HG03045 (cell line): Measurements from ENCODE around the gene FAM107B.
"Not testable (repeated sequence)": the region's sequence is repeated elsewhere in the genome, so short reads cannot be mapped to it uniquely, and the experiment has no call there.

ENCODE experiments used
- ATAC-seq: cut with Tn5 transposase; IDR thresholded peaks from one replicate; pipeline ENCODE4 v1.9.1; 2021; ENCODE audit warnings: mild to moderate bottlenecking, moderate library complexity; ENCODE audit not compliant: unreplicated experiment

The FAM107B gene

GRCh38 chr10:14696821-14697220 is 77.9 kb downstream of the FAM107B start:
- ATAC-seq, result no peak

GRCh38 chr10:14695847-14696480 is 78.7 kb downstream of the FAM107B start:
- ATAC-seq, result no peak

DNA sequence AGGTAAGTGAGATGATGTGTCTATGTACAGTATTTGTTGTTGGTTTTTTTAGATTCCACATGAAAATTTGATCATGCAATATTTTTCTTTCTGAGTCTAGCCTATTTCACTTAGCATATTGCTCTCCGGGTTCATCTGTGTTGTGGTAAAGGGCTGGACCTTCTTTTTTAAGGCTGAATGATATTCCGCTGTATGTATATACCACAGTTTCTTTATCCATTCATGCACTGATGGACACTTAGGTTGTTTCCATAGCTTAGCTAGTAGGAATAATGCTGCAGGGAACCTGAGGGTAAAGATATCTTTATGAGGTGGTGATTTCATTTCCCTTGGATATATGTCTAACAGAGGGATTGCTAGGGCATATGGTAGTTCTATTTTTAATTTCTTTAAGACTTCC is 80.8 kb downstream of the FAM107B start:
- no peak for ATAC-seq

- no peak for ATAC-seq
Measured at GRCh38 chr10:14692344-14693076, 82.2 kb downstream of the FAM107B start.

DNA sequence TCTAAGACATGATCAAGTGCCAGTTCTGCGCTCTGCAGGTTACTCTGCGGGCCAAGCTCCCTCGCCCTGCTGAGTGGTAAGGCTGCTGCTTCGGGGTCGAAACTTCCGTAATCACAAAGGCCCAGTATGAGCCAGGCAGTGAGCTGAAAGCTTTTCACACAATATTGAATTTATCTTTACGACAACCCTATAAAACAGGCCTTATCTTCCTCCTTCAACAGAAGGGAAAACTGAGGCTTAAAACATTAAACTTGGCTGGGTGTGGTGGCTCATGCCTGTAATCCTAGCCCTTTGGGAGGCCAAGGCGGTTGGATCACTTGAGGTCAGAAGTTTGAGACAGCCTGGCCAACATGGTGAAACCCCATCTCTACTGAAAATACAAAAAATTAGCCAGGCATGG is 83.3 kb downstream of the FAM107B start:
- ATAC-seq, result no peak

DNA sequence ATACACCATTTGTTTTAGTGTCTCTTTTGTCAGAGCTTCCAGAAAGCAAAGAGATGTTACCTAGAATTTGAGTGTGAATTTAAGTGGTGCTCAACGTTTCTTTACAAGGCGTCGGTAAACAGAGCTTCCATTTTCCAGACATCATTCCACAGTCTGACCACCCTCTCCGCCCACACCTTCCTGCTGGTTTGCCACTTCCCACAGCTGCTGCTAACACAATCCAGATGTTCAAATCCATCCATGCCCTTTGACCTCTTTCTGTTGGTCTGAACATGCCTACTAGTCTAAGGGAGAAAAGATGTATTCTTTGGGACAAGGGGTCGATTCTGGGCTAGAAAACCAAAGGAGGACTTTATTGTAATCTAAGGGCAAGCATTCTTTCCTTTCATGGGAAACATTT is 86.1 kb downstream of the FAM107B start:
- ATAC-seq, result no peak

- ATAC-seq, result not testable (repeated sequence)
Measured at GRCh38 chr10:14688189-14688588, 86.5 kb downstream of the FAM107B start.

- ATAC-seq, result no peak
Measured at GRCh38 chr10:14687340-14687739, 87.4 kb downstream of the FAM107B start.

- ATAC-seq, result no peak
Measured at GRCh38 chr10:14686356-14686755, 88.3 kb downstream of the FAM107B start.

GRCh38 chr10:14684354-14684753 is 90.3 kb downstream of the FAM107B start:
- ATAC-seq, result no peak

DNA sequence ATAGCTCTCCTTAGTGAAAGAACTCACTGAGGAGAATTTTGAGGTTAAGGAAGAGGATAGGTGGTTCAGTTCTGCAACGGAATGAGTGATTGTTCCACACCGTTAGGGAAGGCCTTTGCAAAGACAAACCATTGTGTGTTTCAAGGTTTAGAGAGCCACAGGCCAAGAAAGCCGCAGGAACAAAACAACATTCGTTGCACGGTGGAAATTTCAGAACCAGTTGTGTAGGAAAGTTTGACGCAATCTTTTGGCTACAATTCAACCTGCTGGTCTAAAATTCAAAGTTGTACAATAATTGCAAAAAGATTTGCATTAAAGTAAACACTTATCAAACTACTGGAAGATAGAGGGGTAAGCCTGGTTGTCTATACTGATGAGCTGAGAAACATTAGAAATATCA is 91.4 kb downstream of the FAM107B start:
- ATAC-seq, result no peak

DNA sequence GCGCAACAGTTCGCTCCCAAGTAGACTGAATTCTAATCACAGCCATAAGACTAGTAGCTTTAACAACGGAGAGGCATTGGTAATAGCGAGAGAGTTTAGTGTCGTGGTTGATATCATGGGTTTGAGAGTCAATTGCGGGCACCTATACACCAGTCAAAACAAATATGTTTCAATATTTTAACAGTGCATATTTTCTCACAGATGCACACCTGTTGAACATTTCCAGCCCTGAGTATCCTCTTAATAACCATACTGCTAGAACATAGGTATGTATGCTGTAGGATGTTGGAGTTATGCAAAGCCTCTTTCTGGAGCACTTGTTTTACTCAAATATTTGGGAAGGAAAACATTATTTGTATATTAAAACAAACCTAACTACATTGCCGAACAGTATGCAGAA is 92.9 kb downstream of the FAM107B start:
- ATAC-seq, result no peak

- no peak for ATAC-seq
Measured at GRCh38 chr10:14681305-14681704, 93.4 kb downstream of the FAM107B start.

- ATAC-seq, result no peak
Measured at GRCh38 chr10:14678637-14679036, 96.1 kb downstream of the FAM107B start.

GRCh38 chr10:14676732-14677131 is 98.0 kb downstream of the FAM107B start:
- no peak for ATAC-seq

GRCh38 chr10:14674376-14675050 is 100.2 kb downstream of the FAM107B start:
- no peak for ATAC-seq

DNA sequence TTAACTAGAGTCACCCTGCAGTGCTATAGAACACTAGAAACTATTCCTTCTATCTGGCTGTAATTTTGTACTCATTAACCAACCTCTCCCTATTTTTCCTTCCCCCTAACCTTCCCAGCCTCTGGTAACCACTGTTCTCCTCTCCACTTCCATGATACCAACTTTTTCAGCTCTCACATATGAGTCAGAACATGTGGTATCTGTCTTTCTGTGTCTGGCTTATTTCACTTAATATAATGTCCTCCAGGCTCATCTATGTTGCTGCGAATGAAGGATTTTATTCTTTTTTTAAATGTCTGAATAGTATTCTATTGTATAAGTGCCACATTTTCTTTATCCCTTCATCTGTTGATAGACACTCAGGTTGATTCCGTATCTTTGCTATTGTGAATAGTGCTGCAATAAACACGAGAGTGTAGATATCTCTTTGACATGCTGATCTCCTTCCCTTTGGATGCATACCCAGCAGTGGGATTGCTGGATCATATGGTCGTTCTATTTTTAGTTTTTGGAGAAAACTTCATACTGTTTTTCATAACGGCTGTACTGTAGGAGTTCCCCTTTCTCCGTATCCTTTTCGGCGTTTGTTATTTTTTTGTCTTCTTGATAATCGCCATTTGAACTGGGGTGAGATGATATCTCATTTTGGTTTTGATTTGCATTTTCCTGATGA is 101.4 kb downstream of the FAM107B start:
- ATAC-seq, result no peak

DNA sequence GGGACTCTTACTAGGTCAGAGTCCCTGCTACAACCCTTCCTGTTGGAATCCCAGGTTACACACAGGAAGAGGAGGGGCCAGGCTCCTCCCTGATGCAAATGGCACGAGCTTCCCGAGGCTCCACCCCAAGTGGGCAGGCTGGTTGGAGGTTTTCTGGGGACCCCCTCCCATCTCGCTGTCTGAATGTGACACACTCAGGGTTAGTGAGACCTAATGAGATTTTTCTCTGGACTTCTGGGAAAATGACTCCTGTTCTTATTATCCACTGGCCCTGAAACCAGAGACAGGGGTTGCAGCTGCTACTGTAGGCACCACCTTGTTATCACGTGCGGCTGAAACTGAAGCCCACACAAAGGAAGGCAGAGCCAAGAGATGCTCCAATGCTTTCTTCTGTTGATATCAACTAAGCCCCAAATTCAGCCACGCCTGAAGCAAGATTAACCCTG is 103.3 kb downstream of the FAM107B start:
- no peak for ATAC-seq

DNA sequence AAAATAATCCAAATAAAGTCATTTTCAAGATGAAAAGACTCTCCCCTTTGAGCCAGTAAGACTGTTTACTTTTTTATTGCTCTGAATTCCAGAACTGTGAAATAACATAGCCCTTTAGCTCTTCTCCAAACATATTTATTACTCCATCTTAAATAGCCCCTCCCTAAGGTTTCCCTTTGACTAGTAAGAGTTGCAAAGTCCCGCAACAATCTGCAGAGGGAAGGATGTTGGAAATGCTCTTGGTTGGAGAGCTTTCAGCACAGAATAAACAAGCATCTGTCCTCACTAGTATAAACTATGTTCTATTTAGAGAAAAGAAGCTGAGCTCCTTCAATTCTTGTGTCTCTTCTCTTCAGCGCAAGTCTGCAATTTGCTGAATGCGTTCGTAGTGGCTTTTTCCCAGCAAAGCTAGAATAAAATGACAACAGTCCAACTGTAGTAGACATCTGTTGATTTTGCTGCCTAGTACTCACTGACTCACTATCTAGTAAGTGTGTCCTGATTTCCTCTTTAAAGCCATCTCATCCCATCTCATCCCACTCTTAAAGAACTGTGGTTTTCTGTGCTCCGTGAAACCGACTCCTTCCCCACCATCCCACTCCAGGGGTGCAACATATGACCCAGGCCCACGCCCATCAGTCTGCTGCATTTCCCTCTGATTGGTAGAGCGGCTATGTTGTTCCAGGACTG is 104.0 kb downstream of the FAM107B start:
- no peak for ATAC-seq

DNA sequence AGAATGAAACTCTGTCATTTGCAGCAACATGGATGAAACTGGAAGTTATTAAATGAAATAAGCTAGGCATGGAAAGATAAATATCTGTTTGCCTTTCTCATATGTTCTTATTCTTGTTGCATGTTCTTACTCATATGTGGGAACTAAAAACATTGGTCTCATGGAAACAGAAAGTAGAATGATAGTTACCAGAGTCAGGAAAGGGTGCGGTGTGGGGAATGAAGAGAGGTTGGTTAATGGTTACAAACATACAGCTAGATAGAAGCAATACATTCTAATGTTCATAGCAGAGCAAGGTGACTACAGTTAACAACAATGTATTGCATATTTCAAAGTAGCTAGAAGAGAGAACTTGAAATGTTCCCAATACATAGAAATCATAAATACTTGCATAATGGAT is 105.1 kb downstream of the FAM107B start:
- ATAC-seq, result no peak

DNA sequence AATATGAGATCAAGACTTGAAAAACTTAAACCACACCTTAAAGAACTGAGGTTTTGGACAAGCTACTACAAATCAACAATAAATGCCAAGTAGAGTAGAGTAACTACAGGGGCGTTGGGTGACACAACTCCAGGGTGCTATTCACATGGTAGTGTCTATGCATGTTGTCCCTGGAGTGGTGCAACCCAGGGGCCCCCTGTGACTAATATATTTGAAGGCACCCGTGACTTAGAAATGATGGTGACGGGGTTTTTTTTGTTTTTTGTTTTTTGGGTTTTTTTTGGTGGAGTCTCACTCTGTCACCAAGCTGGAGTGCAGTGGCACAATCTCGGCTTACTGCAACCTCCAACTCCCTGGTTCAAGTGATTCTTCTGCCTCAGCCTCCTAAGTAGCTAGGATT is 106.9 kb downstream of the FAM107B start:
- ATAC-seq, result no peak
